ENCODE results near the gene MMD2.
"Not testable (repeated sequence)": the region's sequence is repeated elsewhere in the genome, so short reads cannot be mapped to it uniquely, and the experiment has no call there.

MMD2 gene

DNA sequence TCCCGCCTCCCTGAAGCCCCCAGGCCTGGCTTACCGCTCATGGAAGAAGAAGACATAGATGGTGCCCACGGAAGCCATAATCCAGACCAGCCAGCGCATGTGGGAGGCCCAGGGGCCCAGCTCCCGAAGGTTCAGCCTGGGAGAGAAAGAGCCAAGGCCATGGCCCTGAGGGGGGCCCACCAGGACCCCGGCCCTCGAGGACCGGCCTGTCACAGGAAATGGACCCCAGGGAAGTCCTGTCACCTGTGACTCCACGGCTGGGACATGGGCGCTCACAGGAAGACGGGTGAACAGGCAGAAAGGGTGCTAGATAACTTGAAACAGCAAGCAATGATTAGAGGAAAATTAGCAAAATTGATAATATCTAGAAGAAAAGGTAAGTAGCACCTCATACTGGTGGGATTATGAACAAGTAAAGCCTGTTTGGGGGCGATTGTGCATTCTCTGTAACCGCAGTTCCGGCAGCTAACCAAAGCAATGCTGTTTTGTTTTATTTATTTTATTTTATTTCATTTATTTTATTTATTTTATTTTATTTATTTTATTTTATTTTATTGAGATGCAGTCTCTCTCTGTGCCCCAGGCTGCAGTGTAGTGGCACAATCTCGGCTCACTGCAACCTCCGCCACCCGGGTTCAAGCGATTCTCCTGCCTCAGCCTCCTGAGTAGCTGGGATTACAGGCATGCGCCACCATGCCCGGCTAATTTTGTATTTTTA is 47.7 kb downstream of the MMD2 start:
- TF ChIP-seq, protein P1, sequence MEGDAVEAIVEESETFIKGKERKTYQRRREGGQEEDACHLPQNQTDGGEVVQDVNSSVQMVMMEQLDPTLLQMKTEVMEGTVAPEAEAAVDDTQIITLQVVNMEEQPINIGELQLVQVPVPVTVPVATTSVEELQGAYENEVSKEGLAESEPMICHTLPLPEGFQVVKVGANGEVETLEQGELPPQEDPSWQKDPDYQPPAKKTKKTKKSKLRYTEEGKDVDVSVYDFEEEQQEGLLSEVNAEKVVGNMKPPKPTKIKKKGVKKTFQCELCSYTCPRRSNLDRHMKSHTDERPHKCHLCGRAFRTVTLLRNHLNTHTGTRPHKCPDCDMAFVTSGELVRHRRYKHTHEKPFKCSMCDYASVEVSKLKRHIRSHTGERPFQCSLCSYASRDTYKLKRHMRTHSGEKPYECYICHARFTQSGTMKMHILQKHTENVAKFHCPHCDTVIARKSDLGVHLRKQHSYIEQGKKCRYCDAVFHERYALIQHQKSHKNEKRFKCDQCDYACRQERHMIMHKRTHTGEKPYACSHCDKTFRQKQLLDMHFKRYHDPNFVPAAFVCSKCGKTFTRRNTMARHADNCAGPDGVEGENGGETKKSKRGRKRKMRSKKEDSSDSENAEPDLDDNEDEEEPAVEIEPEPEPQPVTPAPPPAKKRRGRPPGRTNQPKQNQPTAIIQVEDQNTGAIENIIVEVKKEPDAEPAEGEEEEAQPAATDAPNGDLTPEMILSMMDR (IDR thresholded peaks at IDR 0.05; ENCODE audit: low read depth, low read length), result no peak
- no peak for DNase-seq (ENCODE audit: extremely low read depth, low read depth)

DNA sequence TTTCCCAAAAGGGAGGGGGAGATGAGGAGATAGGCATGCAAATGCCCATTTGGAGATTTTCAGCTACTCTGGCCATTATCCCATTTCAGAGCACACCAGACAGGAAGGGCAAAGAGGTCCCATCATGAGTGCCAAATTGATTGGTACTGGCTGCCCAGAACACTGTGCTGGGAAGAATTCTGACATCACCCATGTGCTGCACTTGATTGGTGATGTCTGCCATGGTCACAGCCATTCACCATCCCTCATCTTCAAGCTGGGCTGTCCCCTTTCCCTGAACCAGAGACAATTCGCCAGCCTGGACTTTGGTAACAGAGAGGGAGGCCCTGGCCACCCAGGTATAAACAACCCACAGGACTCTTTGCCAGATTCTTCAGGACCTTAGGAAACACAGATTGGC is 52.3 kb downstream of the MMD2 start:
- TF ChIP-seq, protein P1 (IDR thresholded peaks at IDR 0.05; ENCODE audit: low read depth, low read length), result no peak
- DNase-seq (ENCODE audit: extremely low read depth, low read depth), result no peak

DNA sequence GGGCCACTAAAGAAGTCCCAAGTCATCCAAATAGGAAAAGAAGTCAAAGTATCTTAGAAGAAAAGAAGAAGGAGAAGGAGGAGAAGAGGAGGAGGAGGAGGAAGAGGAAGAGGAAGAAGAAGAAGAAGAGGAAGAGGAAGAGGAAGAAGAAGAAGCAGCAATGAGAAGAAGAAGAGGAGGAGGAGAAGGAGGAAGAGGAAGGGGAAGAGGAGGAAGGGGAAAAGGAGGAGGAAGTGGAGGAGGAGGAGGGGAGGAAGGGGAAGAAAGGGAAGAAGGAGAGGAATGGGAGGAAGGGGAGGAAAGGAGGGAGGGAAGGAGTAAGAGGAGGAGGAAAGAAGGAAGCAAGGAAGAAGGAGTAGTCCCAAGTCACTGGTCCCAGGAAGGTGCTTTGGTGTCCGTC is 53.8 kb downstream of the MMD2 start:
- TF ChIP-seq, protein P1 (IDR thresholded peaks at IDR 0.05; ENCODE audit: low read depth, low read length), result no peak
- DNase-seq (ENCODE audit: extremely low read depth, low read depth), result no peak

DNA sequence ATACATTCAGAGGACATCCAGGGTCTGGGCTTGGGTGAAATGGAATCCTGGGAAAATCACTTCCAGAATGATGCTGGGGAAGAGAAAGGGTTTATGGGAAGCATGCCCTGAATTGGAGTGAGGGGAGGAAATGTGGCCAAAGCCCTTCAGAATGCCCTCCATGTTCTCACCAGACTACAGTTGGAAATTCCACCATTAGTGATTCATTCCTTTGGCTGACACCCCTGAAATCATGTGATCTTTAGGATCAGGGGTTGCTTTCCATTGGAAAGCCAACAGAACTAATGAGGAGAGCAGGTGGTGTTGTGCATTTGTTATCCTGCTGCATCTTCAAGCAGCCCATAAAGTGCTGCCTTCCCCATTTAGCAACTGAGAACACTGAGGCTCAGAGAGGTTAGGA is 54.6 kb downstream of the MMD2 start:
- TF ChIP-seq, protein P1 (IDR thresholded peaks at IDR 0.05; ENCODE audit: low read depth, low read length), result no peak
- no peak for DNase-seq (ENCODE audit: extremely low read depth, low read depth)

DNA sequence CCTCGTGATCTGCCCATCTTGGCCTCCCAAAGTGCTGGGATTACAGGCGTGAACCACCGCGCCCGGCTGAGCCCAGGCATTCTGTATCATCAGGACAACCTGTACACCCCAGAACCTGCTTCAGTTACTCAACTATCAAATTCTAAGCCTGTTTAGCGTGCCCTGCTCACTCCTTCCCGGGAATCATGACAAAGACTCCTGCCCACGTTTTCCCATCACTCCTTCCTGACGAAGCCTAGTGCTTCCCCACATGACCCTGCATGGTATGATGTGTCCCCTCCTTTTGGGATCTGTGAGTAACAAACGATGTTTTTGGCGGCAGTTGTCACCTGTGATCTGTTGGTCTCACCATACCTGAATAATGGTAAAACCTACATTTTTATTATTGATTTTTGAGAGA is 63.2 kb downstream of the MMD2 start:
- DNase-seq (ENCODE audit: extremely low read depth, low read depth), result no peak
- TF ChIP-seq, protein P1 (IDR thresholded peaks at IDR 0.05; ENCODE audit: low read depth, low read length), result no peak

DNA sequence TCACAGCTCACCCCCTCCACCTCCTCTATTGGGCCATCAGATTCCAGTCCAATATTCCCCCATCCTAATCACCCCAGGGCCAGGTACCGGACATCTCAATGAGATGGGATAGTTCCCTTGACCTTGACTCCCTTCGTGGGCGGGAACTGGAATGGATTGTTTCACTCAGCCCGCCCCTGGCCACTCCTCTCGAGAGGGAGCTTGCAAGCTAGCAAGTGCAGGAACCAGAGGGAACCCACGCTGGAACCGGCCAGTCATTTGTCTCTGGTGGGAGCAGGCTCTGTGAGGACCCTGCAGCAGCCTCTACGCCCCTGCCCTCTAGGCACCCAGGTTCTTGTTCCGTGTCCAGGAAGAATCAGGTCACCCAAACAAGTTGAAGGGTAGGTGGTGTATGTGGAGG is 64.5 kb downstream of the MMD2 start:
- DNase-seq (ENCODE audit: extremely low read depth, low read depth), result no peak
- TF ChIP-seq, protein P1 (IDR thresholded peaks at IDR 0.05; ENCODE audit: low read depth, low read length), result no peak

DNA sequence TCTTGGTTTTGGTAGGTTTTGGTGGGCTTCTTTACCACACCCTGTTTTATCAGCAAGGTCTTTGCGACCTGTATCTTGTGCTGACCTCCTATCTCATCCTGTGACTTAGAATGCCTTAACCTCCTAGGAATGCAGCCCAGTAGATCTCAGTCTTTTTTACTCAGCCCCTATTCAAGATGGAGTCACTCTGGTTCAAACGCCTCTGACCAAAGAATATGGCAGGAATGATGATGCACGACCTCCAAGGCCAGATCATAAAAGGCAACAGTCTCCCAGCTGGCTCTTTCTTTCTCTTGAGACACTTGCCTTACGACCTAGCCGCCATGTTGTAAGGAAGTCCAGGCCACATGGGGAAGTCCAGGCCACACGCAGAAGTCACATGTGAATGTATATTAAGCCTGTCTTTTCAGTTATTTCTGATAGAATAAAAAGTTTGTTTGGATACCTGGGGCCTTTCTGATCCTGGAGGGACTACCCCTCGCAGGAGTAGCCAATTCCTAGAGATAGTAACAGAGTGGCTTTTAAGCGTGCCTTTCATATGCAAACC is 65.0 kb downstream of the MMD2 start:
- TF ChIP-seq, protein P1 (IDR thresholded peaks at IDR 0.05; ENCODE audit: low read depth, low read length), result no peak
- no peak for DNase-seq (ENCODE audit: extremely low read depth, low read depth)

DNA sequence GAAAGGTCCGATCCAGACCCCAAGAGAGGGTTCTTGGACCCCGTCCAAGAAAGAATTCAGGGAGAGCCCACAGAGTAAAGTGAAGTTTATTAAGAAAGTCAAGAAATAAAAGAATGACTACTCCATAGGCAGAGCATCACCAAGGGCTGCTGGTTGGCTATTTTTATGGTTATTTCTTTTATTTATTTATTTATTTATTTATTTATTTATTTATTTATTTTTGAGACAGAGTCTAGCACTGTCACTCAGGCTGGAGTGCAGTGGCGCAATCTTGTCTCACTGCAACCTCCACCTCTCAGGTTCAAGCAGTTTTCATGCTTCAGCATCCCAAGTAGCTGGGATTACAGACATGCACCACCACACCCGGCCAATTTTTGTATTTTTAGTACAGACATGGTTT is 65.8 kb downstream of the MMD2 start:
- not testable (repeated sequence) for DNase-seq (ENCODE audit: extremely low read depth, low read depth)

DNA sequence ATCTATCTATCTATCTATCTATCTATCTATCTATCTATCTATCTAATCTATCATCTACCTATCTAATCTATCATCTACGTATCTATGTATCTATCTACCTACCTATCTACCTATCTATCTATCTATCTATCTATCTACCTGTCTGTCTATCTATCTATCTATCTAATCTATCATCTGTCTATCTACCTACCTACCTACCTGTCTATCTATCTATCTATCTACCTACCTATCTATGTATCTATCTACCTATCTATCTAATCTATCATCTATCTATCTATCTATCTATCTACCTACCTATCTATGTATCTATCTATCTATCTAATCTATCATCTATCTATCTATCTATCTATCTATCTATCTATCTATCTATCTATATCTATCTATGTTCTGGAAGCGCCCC is 67.5 kb downstream of the MMD2 start:
- DNase-seq (ENCODE audit: extremely low read depth, low read depth), result not testable (repeated sequence)
